ENCODE results near the gene ADAMTS8.

GRCh38 chr11:130452940-130453339 lies 24.5 kb upstream of the ADAMTS8 start:
- TF ChIP-seq EZH2 (IDR thresholded peaks at IDR 0.05) (no peak), CEBPB (IDR thresholded peaks at IDR 0.05; ENCODE audit: low read depth) (no peak), SRF (IDR thresholded peaks at IDR 0.05; ENCODE audit: low read depth) (no peak), JUND (IDR thresholded peaks at IDR 0.05) (no peak), POLR2AphosphoS5 (IDR thresholded peaks at IDR 0.05; ENCODE audit: low read depth, low read length) (no peak), POLR2A (IDR thresholded peaks at IDR 0.05; ENCODE audit: borderline replicate concordance, extremely low read depth, insufficient read depth, insufficient read length) (no peak), SIN3A (IDR thresholded peaks at IDR 0.05; ENCODE audit: low read depth) (no peak), RAD21 (IDR thresholded peaks at IDR 0.05; ENCODE audit: low read depth) (no peak), EZH2phosphoT487 (IDR thresholded peaks at IDR 0.05; ENCODE audit: borderline replicate concordance) (no peak), ATF3 (IDR thresholded peaks at IDR 0.05) (no peak)
- TF ChIP-seq, protein P1, sequence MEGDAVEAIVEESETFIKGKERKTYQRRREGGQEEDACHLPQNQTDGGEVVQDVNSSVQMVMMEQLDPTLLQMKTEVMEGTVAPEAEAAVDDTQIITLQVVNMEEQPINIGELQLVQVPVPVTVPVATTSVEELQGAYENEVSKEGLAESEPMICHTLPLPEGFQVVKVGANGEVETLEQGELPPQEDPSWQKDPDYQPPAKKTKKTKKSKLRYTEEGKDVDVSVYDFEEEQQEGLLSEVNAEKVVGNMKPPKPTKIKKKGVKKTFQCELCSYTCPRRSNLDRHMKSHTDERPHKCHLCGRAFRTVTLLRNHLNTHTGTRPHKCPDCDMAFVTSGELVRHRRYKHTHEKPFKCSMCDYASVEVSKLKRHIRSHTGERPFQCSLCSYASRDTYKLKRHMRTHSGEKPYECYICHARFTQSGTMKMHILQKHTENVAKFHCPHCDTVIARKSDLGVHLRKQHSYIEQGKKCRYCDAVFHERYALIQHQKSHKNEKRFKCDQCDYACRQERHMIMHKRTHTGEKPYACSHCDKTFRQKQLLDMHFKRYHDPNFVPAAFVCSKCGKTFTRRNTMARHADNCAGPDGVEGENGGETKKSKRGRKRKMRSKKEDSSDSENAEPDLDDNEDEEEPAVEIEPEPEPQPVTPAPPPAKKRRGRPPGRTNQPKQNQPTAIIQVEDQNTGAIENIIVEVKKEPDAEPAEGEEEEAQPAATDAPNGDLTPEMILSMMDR (IDR thresholded peaks at IDR 0.05 in 2 of 3, conservative IDR thresholded peaks at IDR 0.05 in 1 of 3; ENCODE audit: borderline replicate concordance in 1 of 3, insufficient read depth in 1 of 3, low read depth in 2 of 3, low read length in 2 of 3), result no peak

Measured in HCT116 (cell line).